AG20443 (cell line): Measurements from ENCODE around the gene SYT8.
"Not testable (repeated sequence)": the region's sequence is repeated elsewhere in the genome, so short reads cannot be mapped to it uniquely, and the experiment has no call there.

ENCODE experiments used
- DNase-seq: peaks from one replicate; pipeline ENCODE4 v3.0.0; 2012; ENCODE audit warnings: low spot score, mixed read lengths

The SYT8 gene

GRCh38 chr11:1834779-1835670 lies at the start of gene SYT8:
SYT8 (plus strand) TSS chr11:1834990; CDS start chr11:1835106, 116 bp downstream.
- no peak for DNase-seq

- no peak for DNase-seq
These were observed 48.9 kb upstream of the SYT8 start for GRCh38 chr11:1785749-1786413.

- DNase-seq: no peak
These were observed 48.3 kb upstream of the SYT8 start for GRCh38 chr11:1786466-1786865.

- no peak for DNase-seq
These were observed 42.9 kb upstream of the SYT8 start for GRCh38 chr11:1791912-1792311.

- DNase-seq: no peak
These were observed 42.3 kb upstream of the SYT8 start for GRCh38 chr11:1792461-1792860.

- no peak for DNase-seq
These were observed 41.7 kb upstream of the SYT8 start for GRCh38 chr11:1793081-1793480.

- no peak for DNase-seq
These were observed 38.3 kb upstream of the SYT8 start for GRCh38 chr11:1796413-1797011.

GRCh38 chr11:1797391-1798125 lies 37.2 kb upstream of the SYT8 start:
- DNase-seq: no peak

- DNase-seq: no peak
These were observed 31.5 kb upstream of the SYT8 start for GRCh38 chr11:1803246-1803645.

- not testable (repeated sequence) for DNase-seq
These were observed 30.8 kb upstream of the SYT8 start for GRCh38 chr11:1803835-1804519.

- no peak for DNase-seq
These were observed 29.3 kb upstream of the SYT8 start for GRCh38 chr11:1805525-1805924.

GRCh38 chr11:1807264-1807995 lies 27.4 kb upstream of the SYT8 start:
- DNase-seq: no peak

GRCh38 chr11:1810761-1811160 lies 24.0 kb upstream of the SYT8 start:
- no peak for DNase-seq

- DNase-seq: no peak
These were observed 22.5 kb upstream of the SYT8 start for GRCh38 chr11:1812274-1812673.

GRCh38 chr11:1812801-1813200 lies 22.0 kb upstream of the SYT8 start:
- no peak for DNase-seq

- not testable (repeated sequence) for DNase-seq
These were observed 21.4 kb upstream of the SYT8 start for GRCh38 chr11:1813356-1813755.

GRCh38 chr11:1814691-1815090 lies 20.1 kb upstream of the SYT8 start:
- DNase-seq: no peak

GRCh38 chr11:1815311-1815710 lies 19.5 kb upstream of the SYT8 start:
- no peak for DNase-seq

GRCh38 chr11:1815751-1816150 lies 19.0 kb upstream of the SYT8 start:
- DNase-seq: no peak

- no peak for DNase-seq
These were observed 17.8 kb upstream of the SYT8 start for GRCh38 chr11:1817000-1817399.

GRCh38 chr11:1817511-1817910 lies 17.3 kb upstream of the SYT8 start:
- no peak for DNase-seq
